K562 (cell line): ENCODE results near the gene DSP. TPM values are rescaled to one million over a fixed set of nuclear protein-coding genes. Genes with fewer than 3 reads are reported as not detected.
A peak's percentile ranks its signal among the peaks of the same experiment; 100 is the strongest.

Source experiments
- ATAC-seq: fragments of 200-7000 bp; cut with Tn5 transposase; 3 replicates; pipeline ENCODE4 v1.9.1; 2020; ENCODE audit warnings: moderate library complexity
- BruUV-seq: library from RNA; stranded (reverse); fragments of 400-500 nt; replicated peaks from 2 replicates; lab custom pipeline; 2021; lab: Mats Ljungman, UMichigan
- CTCF ChIA-PET: fragments of 300-600 bp; formaldehyde crosslinking; extraction: SDS; loops from one replicate; lab custom pipeline; 2021; ENCODE audit warnings: low intra/inter-chr PET ratio; lab: Yijun Ruan, JAX
- POLR2A ChIA-PET: fragments of 300-600, 350-650 bp; sonication (Branson Sonifier 250); formaldehyde crosslinking; extraction: SDS; loops from one replicate; lab custom pipeline; 2021; ENCODE audit warnings: antibody characterized with exemption, inconsistent platforms; lab: Yijun Ruan, JAX
- DNase-seq, 4 experiments: peaks; one replicate each; pipeline versions ENCODE4 v3.0.0 to v3.0.0-alpha.2; 2011 to 2018; ENCODE audit warnings: low spot score in 3 of 4, mixed read lengths in 3 of 4; ENCODE audit errors: extremely low read depth in 1 of 4
- FAIRE-seq: peaks from 2 replicates; lab custom pipeline; 2011; peaks lifted over from hg19 to GRCh38; lab: Jason Lieb, UNC
- H2AFZ ChIP-seq: 2 replicates; pipeline ENCODE4 v1.6.0; 2011; ENCODE audit warnings: low read depth, low read length, control low read depth, inconsistent platforms
- H3K27ac ChIP-seq: fragments of 200-600 bp; 3 replicates; pipeline ENCODE4 v1.8.0; 2011; ENCODE audit warnings: low read depth, mild to moderate bottlenecking, control low read depth, inconsistent platforms, low read length, moderate library complexity, mixed read lengths; ENCODE audit errors: extremely low read depth
- H3K27me3 ChIP-seq, 2 experiments: fragments of 300-600 bp in 1 of 2; 2 replicates in 1 of 2; 3 replicates in 1 of 2; pipeline versions ENCODE4 v1.6.0 to v1.8.0; 2011; ENCODE audit warnings: inconsistent platforms in 2 of 2, low read length in 2 of 2, mild to moderate bottlenecking in 1 of 2, mixed read lengths in 1 of 2, moderate library complexity in 1 of 2; ENCODE audit not compliant: control insufficient read depth in 2 of 2, insufficient read depth in 2 of 2
- H3K36me3 ChIP-seq: fragments of 300-600 bp; 3 replicates; pipeline ENCODE4 v1.8.0; 2011; ENCODE audit warnings: mild to moderate bottlenecking, low read length, inconsistent platforms; ENCODE audit not compliant: control insufficient read depth, insufficient read depth
- H3K4me1 ChIP-seq, 2 experiments: fragments of 200-600 bp in 1 of 2; replicated peaks in 1 of 2; 2 replicates in 1 of 2; 3 replicates in 1 of 2; pipeline versions ENCODE4 v1.5.1 to v1.8.0; 2011; ENCODE audit warnings: inconsistent platforms in 2 of 2, low read length in 2 of 2, mild to moderate bottlenecking in 1 of 2, mixed read lengths in 1 of 2, moderate library complexity in 1 of 2; ENCODE audit not compliant: control insufficient read depth in 2 of 2, insufficient read depth in 2 of 2
- H3K4me2 ChIP-seq: 2 replicates; pipeline ENCODE4 v1.6.1; 2011; ENCODE audit warnings: low read length, control low read depth, inconsistent platforms, mixed read lengths; ENCODE audit not compliant: insufficient read depth
- H3K4me3 ChIP-seq: fragments of 200-600 bp; sonication (generic), shearing (Covaris generic); 2 replicates; pipeline ENCODE4 v1.5.1; 2016; ENCODE audit warnings: control low read depth, inconsistent platforms
- H3K79me2 ChIP-seq: fragments of 200-600 bp; 3 replicates; pipeline ENCODE4 v1.8.0; 2011; ENCODE audit warnings: low read length, inconsistent platforms; ENCODE audit not compliant: control insufficient read depth, insufficient read depth
- H3K9ac ChIP-seq, 2 experiments: 2 replicates each; pipeline versions ENCODE4 v1.6.0 to v1.6.1; 2011; ENCODE audit warnings: low read depth in 2 of 2, low read length in 2 of 2, control low read depth in 1 of 2, inconsistent platforms in 1 of 2, mild to moderate bottlenecking in 1 of 2, mixed read lengths in 1 of 2; ENCODE audit not compliant: insufficient read depth in 1 of 2
- H3K9me1 ChIP-seq: one replicate; pipeline ENCODE4 v1.6.0; 2011; ENCODE audit warnings: inconsistent platforms, mild to moderate bottlenecking, low read length, moderate library complexity; ENCODE audit not compliant: control insufficient read depth, insufficient read depth
- H3K9me3 ChIP-seq: replicated peaks from 2 replicates; pipeline ENCODE4 v1.5.1; 2011; ENCODE audit warnings: low read depth, low read length, inconsistent platforms; ENCODE audit not compliant: control insufficient read depth, insufficient read depth
- H4K20me1 ChIP-seq: replicated peaks from 2 replicates; pipeline ENCODE4 v1.6.1; 2011; ENCODE audit warnings: low read length, inconsistent platforms, mixed read lengths; ENCODE audit not compliant: control insufficient read depth, insufficient read depth
- BMI1 ChIP-seq: fragments of 150-350 bp; IDR thresholded peaks from 2 replicates; pipeline ENCODE4 v1.6.1; 2014; ENCODE audit warnings: low read length
- C11orf30 ChIP-seq: fragments of 450-650 bp; IDR thresholded peaks from 2 replicates; pipeline ENCODE4 v1.6.1; 2016; ENCODE audit warnings: low read depth, mild to moderate bottlenecking
- KLF6 ChIP-seq: fragments of 250-450 bp; sonication (Bioruptor Pico); IDR thresholded peaks from 2 replicates; pipeline ENCODE4 v1.4.0; 2020; ENCODE audit warnings: mild to moderate bottlenecking, moderate library complexity, borderline replicate concordance
- MLX ChIP-seq, 2 experiments: fragments of 450-650 bp in 1 of 2; sonication (generic) in 1 of 2; formaldehyde crosslinking; conservative IDR thresholded peaks; 2 replicates each; pipeline versions ENCODE4 v1.4.0 to v1.8.1; 2020 to 2022; ENCODE audit warnings: mild to moderate bottlenecking in 1 of 2, missing genetic modification reagents in 1 of 2
- NR2C2 ChIP-seq, 2 experiments: fragments of 200-800 bp in 1 of 2; sonication (Bioruptor generic) in 1 of 2; sonication (generic) in 1 of 2; formaldehyde crosslinking in 1 of 2; IDR thresholded peaks; 2 replicates each; pipeline versions ENCODE4 v1.6.1 to v1.8.0; 2016 to 2022; ENCODE audit warnings: mild to moderate bottlenecking in 1 of 2, missing compliant biosample characterization in 1 of 2, missing genetic modification characterization in 1 of 2, missing genetic modification reagents in 1 of 2
- RBM25 ChIP-seq: fragments of 200-400 bp; formaldehyde crosslinking; IDR thresholded peaks from 2 replicates; pipeline ENCODE4 v1.6.1; 2018; ENCODE audit warnings: low read length, low read depth, moderate library complexity; ENCODE audit not compliant: severe bottlenecking
- RFX1 ChIP-seq: fragments of 450-650 bp; IDR thresholded peaks from 2 replicates; pipeline ENCODE4 v1.6.1; 2016; ENCODE audit warnings: mild to moderate bottlenecking, moderate library complexity
- SIRT6 ChIP-seq: IDR thresholded peaks from one replicate; pipeline ENCODE4 v1.6.1; 2012; ENCODE audit warnings: low read depth, mild to moderate bottlenecking, control low read depth, inconsistent platforms, low read length, moderate library complexity
- SMAD1 ChIP-seq: fragments of 150-350 bp; IDR thresholded peaks from 2 replicates; pipeline ENCODE4 v1.6.1; 2014; ENCODE audit warnings: low read length, low read depth; ENCODE audit not compliant: partially characterized antibody
- SREBF2 ChIP-seq: sonication (generic); formaldehyde crosslinking; IDR thresholded peaks from 2 replicates; pipeline ENCODE4 v1.4.0; 2020; ENCODE audit warnings: mild to moderate bottlenecking, missing genetic modification reagents
- USF1 ChIP-seq: sonication (generic); formaldehyde crosslinking; IDR thresholded peaks from 2 replicates; pipeline ENCODE4 v1.9.0; 2022; ENCODE audit warnings: mild to moderate bottlenecking, missing genetic modification reagents
- ZNF507 ChIP-seq: conservative IDR thresholded peaks from 2 replicates; pipeline ENCODE4 v1.6.1; 2017; ENCODE audit warnings: missing genetic modification characterization, missing compliant biosample characterization
- ZNF766 ChIP-seq: fragments of 200-800 bp; sonication (Bioruptor generic); conservative IDR thresholded peaks from 2 replicates; pipeline ENCODE4 v1.6.1; 2016; ENCODE audit warnings: missing genetic modification characterization, missing compliant biosample characterization
- WGBS: fragments of 100-300 bp; shearing (Covaris generic); methylation state at CpG from one replicate; pipeline ENCODE4 v1.1.6; 2016; ENCODE audit warnings: low coverage, mixed read lengths; ENCODE audit not compliant: insufficient coverage; ENCODE audit errors: missing lambda C conversion rate; 5-methylcytosine and 5-hydroxymethylcytosine counted together
- in situ Hi-C: fragments of 300-500 bp; cut with MboI; formaldehyde crosslinking; loops from 4 replicates; pipeline ENCODE4 v1.15.0; 2018; ENCODE audit warnings: inconsistent platforms, mixed read lengths
- intact Hi-C: fragments of 100-400 bp; cut with micrococcal nuclease; formaldehyde crosslinking; loops from 2 replicates; pipeline ENCODE4 v1.14.2; 2022
- polyA plus RNA-seq, 8 experiments: library from polyadenylated mRNA; depleted of rRNA in 4 of 8; stranded (reverse) in 5 of 8; unstranded in 3 of 8; fragments of >200 nt; fragmentation: Nextera tagmentation in 2 of 8; fragmentation: Illumina TruSeq in 1 of 8; extraction: Ambion mirVana in 2 of 8; extraction: Trizol in 1 of 8; gene quantifications; 2 replicates each; pipeline versions ENCODE4 v1.2.1 to v1.2.3, GENCODE V29; 2011 to 2014; ENCODE audit warnings: inconsistent platforms in 1 of 8, missing spikeins in 1 of 8
- total RNA-seq, 7 experiments: library from RNA; depleted of rRNA in 6 of 7; stranded (reverse); fragments of >200 nt in 6 of 7; fragmentation: Illumina TruSeq in 2 of 7; extraction: Trizol in 2 of 7; gene quantifications; 2 replicates each; pipeline versions ENCODE4 v1.2.1 to v1.2.3, GENCODE V29; 2011 to 2021; ENCODE audit warnings: low replicate concordance in 1 of 7

Gene DSP
- total and polyA plus RNA-seq, 9 of the 15 experiments (the other 6 are each of a cell fraction or from before 2014, with no cell fraction given), result under 0.01 to 0.24 (median 0.03) TPM; not detected in 2

- intact Hi-C loops, result no loop called here
- H2AFZ ChIP-seq, result no peak overlapping the region
- no peak overlapping the region for H3K27ac ChIP-seq
- no peak overlapping the region for H3K4me2 ChIP-seq
- TF ChIP-seq BMI1 (peak; percentile 57; the same call in 1 of the 2 replicates), SREBF2 (no peak), RBM25 (no peak)
- in situ Hi-C loops, result no loop called here
- BruUV-seq, result no TSS peak
- CTCF ChIA-PET, result no interaction called here
- no peaks in the 10 kb centered on the region for H3K9me1 ChIP-seq
- H3K9ac ChIP-seq, result no peak overlapping the region
- DNase-seq (no peak), FAIRE-seq (no peak), ATAC-seq (no peak; the same call in 2 of the 3 replicates)
- WGBS, result 6% methylated on average over 20 of the region's 32 CpGs
- no peaks in the 10 kb centered on the region for H3K9me3 ChIP-seq
- POLR2A ChIA-PET, result no interaction called here
- H3K4me1 ChIP-seq, result peaks cover 0 to 21% of the 10 kb centered on the region in 2 experiments; a peak in 2 of 5 replicates
- H4K20me1 ChIP-seq, result no peaks in the 10 kb centered on the region; the same call in 1 of the 2 replicates
- no peaks in the 10 kb centered on the region for H3K79me2 ChIP-seq
- H3K27me3 ChIP-seq, result peaks cover 68 to 75% of the 10 kb centered on the region in 2 experiments
- H3K4me3 ChIP-seq, result no peak overlapping the region
- H3K36me3 ChIP-seq, result no peaks in the 10 kb centered on the region
Measured at GRCh38 chr6:7542874-7543624, 1.6 kb downstream of the DSP start.

GRCh38 chr6:7543789-7544424 is 2.4 kb downstream of the DSP start:
- FAIRE-seq (no peak), DNase-seq (no peak), ATAC-seq (no peak; the same call in 2 of the 3 replicates)
- no peaks in the 10 kb centered on the region; the same call in 1 of the 2 replicates for H4K20me1 ChIP-seq
- H3K9ac ChIP-seq, result no peak overlapping the region
- ChIA-PET POLR2A (no interaction called here), CTCF (no interaction called here)
- peaks cover 0 to 21% of the 10 kb centered on the region in 2 experiments; a peak in 2 of 5 replicates for H3K4me1 ChIP-seq
- no peak overlapping the region for H3K4me2 ChIP-seq
- no peaks in the 10 kb centered on the region for H3K9me1 ChIP-seq
- no peak overlapping the region for H2AFZ ChIP-seq
- peaks cover 70 to 78% of the 10 kb centered on the region in 2 experiments for H3K27me3 ChIP-seq
- WGBS, result 8% methylated on average over 13 of the region's 13 CpGs
- H3K79me2 ChIP-seq, result no peaks in the 10 kb centered on the region
- intact Hi-C loops (no loop called here), in situ Hi-C loops (no loop called here)
- no TSS peak for BruUV-seq
- H3K4me3 ChIP-seq, result no peak overlapping the region
- H3K9me3 ChIP-seq, result no peaks in the 10 kb centered on the region
- no peaks in the 10 kb centered on the region for H3K36me3 ChIP-seq
- H3K27ac ChIP-seq, result no peak overlapping the region
- TF ChIP-seq USF1 (CRISPR knock-in tag) (no peak), NR2C2 (CRISPR knock-in tag; IDR thresholded peaks at IDR 0.05) (no peak), NR2C2 (tag; IDR thresholded peaks at IDR 0.05) (no peak), SIRT6 (no peak), ZNF507 (tag) (no peak), ZNF766 (CRISPR knock-in tag) (no peak), RFX1 (no peak), C11orf30 (0 out of 2 replicates have a peak, but pooled peaks have one; percentile 6), SMAD1 (no peak), MLX (CRISPR knock-in tag; conservative IDR thresholded peaks at IDR 0.05) (no peak), KLF6 (no peak)
